Measurements from ENCODE around the gene SORL1. TPM values are rescaled to one million over a fixed set of nuclear protein-coding genes. Genes with fewer than 3 reads are reported as not detected.

The SORL1 gene
- total and polyA plus RNA-seq, 2 of the 8 experiments (the other 6 are each of a cell fraction or from before 2014, with no cell fraction given), result 38.1 to 65.5 TPM

DNA sequence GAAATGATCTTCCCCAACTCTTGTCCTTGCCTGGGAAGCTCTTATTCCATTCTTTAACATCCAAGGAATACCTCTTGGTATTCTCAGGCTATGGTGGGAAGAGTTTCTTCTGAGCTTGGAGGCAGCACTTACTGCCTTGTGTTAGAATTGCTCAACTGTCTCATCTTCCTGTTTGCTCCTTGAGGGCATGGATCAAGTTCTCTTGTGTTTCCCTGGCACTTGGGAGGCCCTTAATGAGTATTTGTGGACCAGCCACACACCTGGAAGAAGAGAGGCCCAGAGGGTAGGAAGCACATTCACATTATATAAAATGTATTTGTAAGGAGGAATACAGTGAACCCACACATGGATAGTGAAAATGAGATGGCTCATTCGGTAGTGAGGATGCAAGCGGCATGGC is 4.0 kb downstream of the SORL1 start:
- H2BK5ac ChIP-seq (ENCODE audit: low read depth, low read length), result no peak overlapping the region
- peaks cover 0 to 3% (median 1%) of the 10 kb centered on the region in 4 experiments; a peak in 4 of 7 replicates for H3K27me3 ChIP-seq (replicated peaks in 1 of 4; ENCODE audit: control insufficient read depth in 3 of 4, extremely low read depth in 1 of 4, insufficient read depth in 3 of 4, low read length in 3 of 4)
- H3K4me3 ChIP-seq (ENCODE audit: extremely low read depth in 1 of 4, insufficient read depth in 2 of 4, low read depth in 3 of 4, low read length in 4 of 4), result no peak overlapping the region
- no peak overlapping the region for H3K4ac ChIP-seq (replicated peaks; ENCODE audit: insufficient read length, low read depth, low read length)
- H3K23ac ChIP-seq (ENCODE audit: insufficient read length), result no peak overlapping the region
- H3K9ac ChIP-seq (replicated peaks in 1 of 4; ENCODE audit: extremely low read depth in 1 of 4, low read depth in 3 of 4, low read length in 3 of 4), result no peak overlapping the region
- H2BK120ac ChIP-seq (replicated peaks; ENCODE audit: low read depth, low read length), result no peak overlapping the region
- DNase-seq (ENCODE audit: low read depth in 1 of 2, low spot score in 2 of 2), result no peak
- no peak for TF ChIP-seq EGR1 (IDR thresholded peaks at IDR 0.05; ENCODE audit: borderline replicate concordance, low read depth, low read length)
- TF ChIP-seq PHF8 (conservative IDR thresholded peaks at IDR 0.05; ENCODE audit: low read depth, low read length), result no peak
- TF ChIP-seq TAF1 (IDR thresholded peaks at IDR 0.05; ENCODE audit: low read depth, low read length), result no peak
- no peak for TF ChIP-seq RBBP5 (IDR thresholded peaks at IDR 0.05; ENCODE audit: borderline replicate concordance, low read depth, low read length)
- TF ChIP-seq JUN (IDR thresholded peaks at IDR 0.05; ENCODE audit: low read depth, low read length), result no peak
- no peak for TF ChIP-seq CBX8 (IDR thresholded peaks at IDR 0.05; ENCODE audit: borderline replicate concordance, low read depth, low read length)
- no peak for TF ChIP-seq RXRA (IDR thresholded peaks at IDR 0.05; ENCODE audit: insufficient read depth, low read depth, low read length)
- no peak for TF ChIP-seq RFX5 (IDR thresholded peaks at IDR 0.05; ENCODE audit: borderline replicate concordance, low read depth, low read length)
- no peak for TF ChIP-seq SP4 (IDR thresholded peaks at IDR 0.05; ENCODE audit: low read length)
- H3K79me2 ChIP-seq (ENCODE audit: control insufficient read depth in 1 of 2, insufficient read depth in 2 of 2, low read length in 2 of 2), result peaks cover 24 to 84% of the 10 kb centered on the region in 2 experiments
- peaks cover 15% of the 10 kb centered on the region for H3K79me1 ChIP-seq (ENCODE audit: low read depth, low read length)
- no peak overlapping the region for H2AK5ac ChIP-seq (ENCODE audit: low read depth, low read length)
- H3K4me1 ChIP-seq (replicated peaks in 1 of 4; ENCODE audit: control insufficient read depth in 3 of 4, insufficient read depth in 4 of 4, low read length in 3 of 4), result peaks cover 16 to 33% (median 22%) of the 10 kb centered on the region in 4 experiments
- 93% methylated on average over 2 of the region's 2 CpGs; no CpG with 5 or more reads in 1 of the 2 experiments for WGBS, 2 experiments (ENCODE audit: extremely low coverage in 1 of 2, insufficient coverage in 1 of 2, insufficient read length in 1 of 2, insufficient replicate concordance in 2 of 2, low coverage in 1 of 2, low lambda C conversion rate in 2 of 2, missing lambda C conversion rate in 1 of 2)
- H3K4me2 ChIP-seq (ENCODE audit: insufficient read depth in 1 of 2, low read depth in 2 of 2, low read length in 2 of 2), result no peak overlapping the region; a peak in 1 of 4 replicates
- H4K91ac ChIP-seq (replicated peaks; ENCODE audit: insufficient read length, low read length), result no peak overlapping the region
- H3K9me3 ChIP-seq (ENCODE audit: insufficient read depth in 2 of 2, low read depth in 1 of 2, low read length in 1 of 2), result no peaks in the 10 kb centered on the region
- ChIA-PET CTCF (ENCODE audit: partially characterized antibody) (interaction anchor here (0.6 to 2.2 kb wide), 7 partner anchors 9 to 759 kb away, joined by 3 to 11 read pairs (median 4); no protein-coding TSS in a partner anchor), POLR2A (ENCODE audit: partially characterized antibody) (interaction anchor here (3.4 kb wide), 1 partner anchor 10 kb away, joined by 16 read pairs; no protein-coding TSS in a partner anchor)
- no peak overlapping the region for H2BK15ac ChIP-seq (ENCODE audit: low read length)
- no peak overlapping the region for H4K8ac ChIP-seq (ENCODE audit: extremely low read depth, insufficient read depth, low read length)
- no peak overlapping the region for H3K56ac ChIP-seq (replicated peaks; ENCODE audit: insufficient read length, low read depth, low read length)
- no peak overlapping the region for H3K14ac ChIP-seq (ENCODE audit: insufficient read length)
- H3K23me2 ChIP-seq (ENCODE audit: low read depth, low read length), result peaks cover 10% of the 10 kb centered on the region
- no peak overlapping the region for H2AFZ ChIP-seq (ENCODE audit: low read length)
- no peaks in the 10 kb centered on the region; a peak in 1 of 8 replicates for H3K36me3 ChIP-seq (ENCODE audit: control insufficient read depth in 2 of 4, insufficient read depth in 4 of 4, low read length in 3 of 4)
- no peak overlapping the region for H3K18ac ChIP-seq (ENCODE audit: extremely low read depth, low read length)
- FAIRE-seq, result no peak
- H4K20me1 ChIP-seq (replicated peaks in 1 of 2; ENCODE audit: control insufficient read depth in 1 of 2, insufficient read depth in 2 of 2, low read length in 2 of 2), result peaks cover 0 to 3% of the 10 kb centered on the region in 2 experiments
- no peak overlapping the region for H3K27ac ChIP-seq (ENCODE audit: low read depth, low read length)
- H4K5ac ChIP-seq (ENCODE audit: insufficient read length, low read depth, low read length), result no peak overlapping the region
- H2BK12ac ChIP-seq (ENCODE audit: low read depth, low read length), result no peak overlapping the region
- no peak overlapping the region for H2BK20ac ChIP-seq (ENCODE audit: low read length)

All from H1 (cell line).